Measurements from ENCODE around the gene PRDM12.
A peak's percentile ranks its signal among the peaks of the same experiment; 100 is the strongest.

GRCh38 chr9:130712564-130713285 is 48.3 kb downstream of the PRDM12 start:
- no peak for TF ChIP-seq CTCF (IDR thresholded peaks at IDR 0.05)
- peak; percentile 54 to 73 (median 71) for TF ChIP-seq POLR2A (IDR thresholded peaks at IDR 0.05)
